IMR-90 (cell line): Measurements from ENCODE around the gene BMP2K. TPM values are rescaled to one million over a fixed set of nuclear protein-coding genes. Genes with fewer than 3 reads are reported as not detected.

ENCODE experiments used
- ATAC-seq: fragments of 200-7000 bp; cut with Tn5 transposase; 2 replicates; pipeline ENCODE4 v1.9.1; 2020; ENCODE audit warnings: low read depth, mild to moderate bottlenecking, moderate library complexity
- BruUV-seq: library from RNA; stranded (reverse); fragments of 400-500 nt; replicated peaks from 2 replicates; lab custom pipeline; 2021; lab: Mats Ljungman, UMichigan
- CTCF ChIA-PET: fragments of 300-600 bp; formaldehyde crosslinking; extraction: SDS; loops from one replicate; lab custom pipeline; 2021; ENCODE audit warnings: antibody characterized with exemption; lab: Yijun Ruan, JAX
- POLR2A ChIA-PET: fragments of 300-600 bp; sonication (Branson Sonifier 250); formaldehyde crosslinking; loops from one replicate; lab custom pipeline; 2022; ENCODE audit warnings: antibody characterized with exemption; ENCODE audit not compliant: unreplicated experiment; lab: Charles Lee
- DNase-seq: peaks from one replicate; pipeline ENCODE4 v3.0.0; 2013
- H2AFZ ChIP-seq: replicated peaks from 2 replicates; pipeline ENCODE3; 2013; ENCODE audit warnings: low read length, mild to moderate bottlenecking; ENCODE audit not compliant: poor library complexity
- H2AK5ac ChIP-seq: 2 replicates; pipeline ENCODE4 v1.6.1; 2013; ENCODE audit warnings: low read depth, low read length, inconsistent platforms
- H2AK9ac ChIP-seq: replicated peaks from 2 replicates; pipeline ENCODE3; 2013; ENCODE audit warnings: mild to moderate bottlenecking, low read depth, low read length, moderate library complexity; ENCODE audit not compliant: poor library complexity
- H2BK120ac ChIP-seq: 2 replicates; pipeline ENCODE4 v1.6.1; 2013; ENCODE audit warnings: low read depth, low read length, inconsistent platforms
- H2BK15ac ChIP-seq: 3 replicates; pipeline ENCODE4 v1.6.1; 2013; ENCODE audit warnings: low read depth, low read length, inconsistent platforms
- H2BK20ac ChIP-seq: 2 replicates; pipeline ENCODE4 v1.6.1; 2013; ENCODE audit warnings: low read depth, mild to moderate bottlenecking, inconsistent platforms, low read length, moderate library complexity
- H2BK5ac ChIP-seq: 2 replicates; pipeline ENCODE4 v1.6.1; 2013; ENCODE audit warnings: mild to moderate bottlenecking, low read depth, low read length, inconsistent platforms; ENCODE audit not compliant: poor library complexity, severe bottlenecking
- H3K14ac ChIP-seq: replicated peaks from 2 replicates; pipeline ENCODE4 v1.6.1; 2013; ENCODE audit warnings: low read depth, low read length, inconsistent platforms
- H3K18ac ChIP-seq: 2 replicates; pipeline ENCODE4 v1.6.1; 2013; ENCODE audit warnings: low read depth, low read length, control low read depth
- H3K23ac ChIP-seq: 2 replicates; pipeline ENCODE4 v1.6.1; 2013; ENCODE audit warnings: low read depth, low read length, inconsistent platforms
- H3K27ac ChIP-seq: 2 replicates; pipeline ENCODE4 v1.5.1; 2013; ENCODE audit warnings: mild to moderate bottlenecking, control low read depth, low read length; ENCODE audit not compliant: insufficient read depth
- H3K27me3 ChIP-seq: 2 replicates; pipeline ENCODE4 v1.6.1; 2013; ENCODE audit warnings: low read length; ENCODE audit not compliant: control insufficient read depth, insufficient read depth
- H3K36me3 ChIP-seq: 2 replicates; pipeline ENCODE4 v1.6.1; 2013; ENCODE audit warnings: low read length, mixed read lengths; ENCODE audit not compliant: control insufficient read depth, insufficient read depth
- H3K4ac ChIP-seq: 2 replicates; pipeline ENCODE4 v1.6.1; 2013; ENCODE audit warnings: low read depth, low read length, inconsistent platforms
- H3K4me1 ChIP-seq: 2 replicates; pipeline ENCODE4 v1.6.1; 2013; ENCODE audit warnings: low read length, mixed read lengths; ENCODE audit not compliant: control insufficient read depth, insufficient read depth
- H3K4me2 ChIP-seq: 2 replicates; pipeline ENCODE4 v1.6.1; 2013; ENCODE audit warnings: low read depth, mild to moderate bottlenecking, control low read depth, low read length, moderate library complexity
- H3K4me3 ChIP-seq: 2 replicates; pipeline ENCODE4 v1.5.1; 2013; ENCODE audit warnings: low read depth, mild to moderate bottlenecking, control low read depth, low read length, moderate library complexity; ENCODE audit not compliant: insufficient read depth
- H3K56ac ChIP-seq: 2 replicates; pipeline ENCODE4 v1.6.1; 2013; ENCODE audit warnings: low read length, inconsistent platforms; ENCODE audit not compliant: insufficient read depth; ENCODE audit errors: extremely low read depth
- H3K79me1 ChIP-seq, 2 experiments: 2 replicates each; pipeline ENCODE4 v1.6.1; 2013; ENCODE audit warnings: low read length in 2 of 2, inconsistent platforms in 1 of 2, low read depth in 1 of 2
- H3K9ac ChIP-seq: 2 replicates; pipeline ENCODE4 v1.6.1; 2013; ENCODE audit warnings: low read depth, low read length, control low read depth
- H3K9me1 ChIP-seq: 2 replicates; pipeline ENCODE4 v1.6.1; 2013; ENCODE audit warnings: low read length, inconsistent platforms; ENCODE audit not compliant: insufficient read depth
- H3K9me3 ChIP-seq: 2 replicates; pipeline ENCODE4 v1.6.1; 2013; ENCODE audit warnings: low read length; ENCODE audit not compliant: control insufficient read depth, insufficient read depth
- H4K20me1 ChIP-seq: 2 replicates; pipeline ENCODE4 v1.6.1; 2013; ENCODE audit warnings: low read length, inconsistent platforms; ENCODE audit not compliant: insufficient read depth
- H4K5ac ChIP-seq: 2 replicates; pipeline ENCODE4 v1.6.1; 2013; ENCODE audit warnings: mild to moderate bottlenecking, low read depth, low read length, control low read depth
- H4K8ac ChIP-seq, 2 experiments: 2 replicates each; pipeline ENCODE4 v1.6.1; 2013; ENCODE audit warnings: low read depth in 2 of 2, low read length in 2 of 2, control low read depth in 1 of 2, inconsistent platforms in 1 of 2
- H4K91ac ChIP-seq: 2 replicates; pipeline ENCODE4 v1.6.1; 2013; ENCODE audit warnings: low read depth, low read length, inconsistent platforms; ENCODE audit not compliant: insufficient read depth
- BHLHE40 ChIP-seq: fragments of 150-350 bp; IDR thresholded peaks from 2 replicates; pipeline ENCODE4 v1.6.1; 2016; ENCODE audit warnings: mild to moderate bottlenecking, low read depth, low read length
- CEBPB ChIP-seq: IDR thresholded peaks from 2 replicates; pipeline ENCODE4 v1.6.1; 2012; ENCODE audit warnings: low read depth, low read length, improper control_type of control experiment
- CHD1 ChIP-seq: IDR thresholded peaks from 2 replicates; pipeline ENCODE4 v1.6.1; 2012; ENCODE audit warnings: low read depth, low read length, improper control_type of control experiment
- FOS ChIP-seq: fragments of 150-350 bp; IDR thresholded peaks from 2 replicates; pipeline ENCODE4 v1.6.1; 2016; ENCODE audit warnings: low read depth, low read length
- MAFK ChIP-seq: IDR thresholded peaks from 2 replicates; pipeline ENCODE4 v1.6.1; 2012; ENCODE audit warnings: low read depth, low read length, improper control_type of control experiment
- MAZ ChIP-seq: IDR thresholded peaks from 2 replicates; pipeline ENCODE4 v1.6.1; 2012; ENCODE audit warnings: low read depth, mild to moderate bottlenecking, low read length, improper control_type of control experiment, moderate library complexity, borderline replicate concordance
- MXI1 ChIP-seq: IDR thresholded peaks from 2 replicates; pipeline ENCODE4 v1.6.1; 2012; ENCODE audit warnings: low read depth, mild to moderate bottlenecking, low read length, moderate library complexity, borderline replicate concordance
- NFE2L2 ChIP-seq: fragments of 150-350 bp; IDR thresholded peaks from 2 replicates; pipeline ENCODE4 v1.6.1; 2016; ENCODE audit warnings: low read depth, mild to moderate bottlenecking, low read length
- POLR2A ChIP-seq: IDR thresholded peaks from 2 replicates; pipeline ENCODE4 v1.6.1; 2012; ENCODE audit warnings: mild to moderate bottlenecking, low read depth, low read length
- RAD21 ChIP-seq: IDR thresholded peaks from 2 replicates; pipeline ENCODE4 v1.6.1; 2012; ENCODE audit warnings: low read length, improper control_type of control experiment
- RCOR1 ChIP-seq: IDR thresholded peaks from 2 replicates; pipeline ENCODE4 v1.6.1; 2012; ENCODE audit warnings: mild to moderate bottlenecking, low read length, improper control_type of control experiment; ENCODE audit not compliant: insufficient replicate concordance
- RFX5 ChIP-seq: IDR thresholded peaks from 2 replicates; pipeline ENCODE4 v1.8.0; 2012; ENCODE audit warnings: low read depth, mild to moderate bottlenecking, low read length, moderate library complexity
- SMC3 ChIP-seq: fragments of 150-350 bp; IDR thresholded peaks from 2 replicates; pipeline ENCODE4 v1.6.1; 2016; ENCODE audit warnings: low read depth, mild to moderate bottlenecking, antibody characterized with exemption, low read length, moderate library complexity
- WGBS, 2 experiments: methylation state at CpG; one replicate each; pipeline versions ENCODE4 v1.1.5 to v1.1.7; 2013; ENCODE audit warnings: missing lambda C conversion rate in 2 of 2; ENCODE audit not compliant: insufficient read length in 1 of 2; ENCODE audit errors: extremely low coverage in 2 of 2; 5-methylcytosine and 5-hydroxymethylcytosine counted together
- dilution Hi-C: fragments of 300-500 bp; cut with HindIII; formaldehyde crosslinking; loops from one replicate; pipeline ENCODE4 v1.14.3; 2018; ENCODE audit warnings: low sequenced_read_pairs; ENCODE audit not compliant: unreplicated experiment
- in situ Hi-C: fragments of 300-500 bp; cut with MboI; formaldehyde crosslinking; loops from 3 replicates; pipeline ENCODE4 v1.14.3; 2019; ENCODE audit warnings: low sequenced_read_pairs, inconsistent platforms, mixed read lengths
- intact Hi-C: fragments of 100-400 bp; cut with micrococcal nuclease; formaldehyde crosslinking; loops from 2 replicates; pipeline ENCODE4 v1.10.0; 2022
- polyA plus RNA-seq, 3 experiments: library from polyadenylated mRNA; depleted of rRNA; stranded (reverse); fragments of >200 nt; gene quantifications; 2 replicates each; pipeline ENCODE4 v1.2.3, GENCODE V29; 2012; ENCODE audit warnings: low replicate concordance in 1 of 3
- total RNA-seq: library from RNA; depleted of rRNA; stranded (reverse); fragments of >200 nt; gene quantifications from 2 replicates; pipeline ENCODE4 v1.2.3, GENCODE V29; 2012
- TF ChIP-seq, protein P1 (sequence below): fragments of 150-350 bp; IDR thresholded peaks from 2 replicates; pipeline ENCODE4 v1.6.1; 2017; ENCODE audit warnings: mild to moderate bottlenecking, antibody characterized with exemption, low read length, low read depth
- TF ChIP-seq, protein P2 (sequence below): conservative IDR thresholded peaks from 2 replicates; pipeline ENCODE4 v1.5.1; 2012; ENCODE audit warnings: mild to moderate bottlenecking, low read depth, low read length, improper control_type of control experiment
- TF ChIP-seq, protein P3 (sequence below): fragments of 150-350 bp; IDR thresholded peaks from 2 replicates; pipeline ENCODE4 v1.6.1; 2016; ENCODE audit warnings: low read depth, mild to moderate bottlenecking, low read length, moderate library complexity, borderline replicate concordance

BMP2K gene
- total and polyA plus RNA-seq, 2 of the 4 experiments (the other 2 are of a cell fraction), result 15.8 to 46.1 TPM

DNA sequence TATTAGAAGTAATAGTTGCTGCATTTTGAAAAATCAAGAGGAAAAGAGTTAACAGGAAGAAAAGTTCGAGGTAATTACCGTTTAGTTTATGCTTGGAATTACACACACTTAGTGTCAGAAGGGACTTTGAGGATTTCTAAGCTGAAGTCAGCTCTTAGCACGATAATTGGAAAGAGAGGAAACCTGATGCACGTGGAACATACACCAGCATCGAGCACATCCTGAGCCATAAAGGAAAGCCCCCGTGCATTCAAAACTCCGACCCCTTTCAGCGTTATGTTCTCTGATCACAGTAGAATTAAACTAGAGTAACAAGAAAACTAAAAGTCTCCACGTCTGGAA is 163.5 kb downstream of the BMP2K start:
- no peak overlapping the region for H2BK120ac ChIP-seq
- no peak overlapping the region for H4K91ac ChIP-seq
- H2AK5ac ChIP-seq, result no peak overlapping the region
- no peak overlapping the region for H4K5ac ChIP-seq
- H3K9ac ChIP-seq, result peak overlapping the region; percentile 62
- H3K9me3 ChIP-seq, result no peaks in the 10 kb centered on the region
- H2BK5ac ChIP-seq, result no peak overlapping the region
- H3K18ac ChIP-seq, result no peak overlapping the region
- in situ Hi-C loops (loop anchor here (10.0 to 25.0 kb wide), 2 partner anchors 1255 to 1398 kb away; partner anchors contain the start of genes CFAP299 and PRDM8), intact Hi-C loops (loop anchor here (10.0 kb wide), 1 partner anchor 975 kb away; no protein-coding TSS in a partner anchor), dilution Hi-C loops (no loop called here)
- peaks cover 3% of the 10 kb centered on the region for H3K9me1 ChIP-seq
- H3K27ac ChIP-seq, result no peak overlapping the region
- peak overlapping the region; percentile 87; the same call in 1 of the 2 replicates for H3K14ac ChIP-seq
- H3K27me3 ChIP-seq, result peaks cover 11% of the 10 kb centered on the region
- peak overlapping the region; percentile 91; the same call in 1 of the 2 replicates for H3K23ac ChIP-seq
- no TSS peak for BruUV-seq
- H3K4ac ChIP-seq, result no peak overlapping the region
- peak overlapping the region; percentile 82 to 86; a peak in 3 of 4 replicates for H4K8ac ChIP-seq
- no peaks in the 10 kb centered on the region for H3K36me3 ChIP-seq
- TF ChIP-seq, protein P1, sequence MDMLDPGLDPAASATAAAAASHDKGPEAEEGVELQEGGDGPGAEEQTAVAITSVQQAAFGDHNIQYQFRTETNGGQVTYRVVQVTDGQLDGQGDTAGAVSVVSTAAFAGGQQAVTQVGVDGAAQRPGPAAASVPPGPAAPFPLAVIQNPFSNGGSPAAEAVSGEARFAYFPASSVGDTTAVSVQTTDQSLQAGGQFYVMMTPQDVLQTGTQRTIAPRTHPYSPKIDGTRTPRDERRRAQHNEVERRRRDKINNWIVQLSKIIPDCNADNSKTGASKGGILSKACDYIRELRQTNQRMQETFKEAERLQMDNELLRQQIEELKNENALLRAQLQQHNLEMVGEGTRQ, result no peak
- no peak for TF ChIP-seq MXI1
- TF ChIP-seq FOS, result no peak
- no peak for TF ChIP-seq CHD1
- TF ChIP-seq RFX5, result no peak
- TF ChIP-seq NFE2L2, result no peak
- TF ChIP-seq MAZ, result no peak
- no peak for TF ChIP-seq SMC3
- no peak for TF ChIP-seq RCOR1
- TF ChIP-seq POLR2A, result no peak
- no peak for TF ChIP-seq CEBPB
- TF ChIP-seq RAD21, result no peak
- TF ChIP-seq MAFK, result no peak
- no peak for TF ChIP-seq BHLHE40
- TF ChIP-seq, protein P2, sequence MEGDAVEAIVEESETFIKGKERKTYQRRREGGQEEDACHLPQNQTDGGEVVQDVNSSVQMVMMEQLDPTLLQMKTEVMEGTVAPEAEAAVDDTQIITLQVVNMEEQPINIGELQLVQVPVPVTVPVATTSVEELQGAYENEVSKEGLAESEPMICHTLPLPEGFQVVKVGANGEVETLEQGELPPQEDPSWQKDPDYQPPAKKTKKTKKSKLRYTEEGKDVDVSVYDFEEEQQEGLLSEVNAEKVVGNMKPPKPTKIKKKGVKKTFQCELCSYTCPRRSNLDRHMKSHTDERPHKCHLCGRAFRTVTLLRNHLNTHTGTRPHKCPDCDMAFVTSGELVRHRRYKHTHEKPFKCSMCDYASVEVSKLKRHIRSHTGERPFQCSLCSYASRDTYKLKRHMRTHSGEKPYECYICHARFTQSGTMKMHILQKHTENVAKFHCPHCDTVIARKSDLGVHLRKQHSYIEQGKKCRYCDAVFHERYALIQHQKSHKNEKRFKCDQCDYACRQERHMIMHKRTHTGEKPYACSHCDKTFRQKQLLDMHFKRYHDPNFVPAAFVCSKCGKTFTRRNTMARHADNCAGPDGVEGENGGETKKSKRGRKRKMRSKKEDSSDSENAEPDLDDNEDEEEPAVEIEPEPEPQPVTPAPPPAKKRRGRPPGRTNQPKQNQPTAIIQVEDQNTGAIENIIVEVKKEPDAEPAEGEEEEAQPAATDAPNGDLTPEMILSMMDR, result no peak
- TF ChIP-seq, protein P3, sequence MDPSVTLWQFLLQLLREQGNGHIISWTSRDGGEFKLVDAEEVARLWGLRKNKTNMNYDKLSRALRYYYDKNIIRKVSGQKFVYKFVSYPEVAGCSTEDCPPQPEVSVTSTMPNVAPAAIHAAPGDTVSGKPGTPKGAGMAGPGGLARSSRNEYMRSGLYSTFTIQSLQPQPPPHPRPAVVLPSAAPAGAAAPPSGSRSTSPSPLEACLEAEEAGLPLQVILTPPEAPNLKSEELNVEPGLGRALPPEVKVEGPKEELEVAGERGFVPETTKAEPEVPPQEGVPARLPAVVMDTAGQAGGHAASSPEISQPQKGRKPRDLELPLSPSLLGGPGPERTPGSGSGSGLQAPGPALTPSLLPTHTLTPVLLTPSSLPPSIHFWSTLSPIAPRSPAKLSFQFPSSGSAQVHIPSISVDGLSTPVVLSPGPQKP, result no peak
- no peak overlapping the region for H2BK15ac ChIP-seq
- H2AK9ac ChIP-seq, result no peak overlapping the region
- H2BK20ac ChIP-seq, result no peak overlapping the region
- WGBS, 2 experiments, result no CpG with 5 or more reads among the region's 9 CpGs
- POLR2A ChIA-PET, result no interaction called here
- DNase-seq (peak; percentile 12), ATAC-seq (peak; percentile 15)
- peaks cover 2% of the 10 kb centered on the region; the same call in 1 of the 2 replicates for H3K4me1 ChIP-seq
- H2AFZ ChIP-seq, result peak overlapping the region; percentile 81
- H3K56ac ChIP-seq, result no peak overlapping the region; the same call in 1 of the 2 replicates
- peak overlapping the region; percentile 100 for H3K4me3 ChIP-seq
- no peaks in the 10 kb centered on the region; the same call in 1 of the 2 replicates for H4K20me1 ChIP-seq
- H3K79me1 ChIP-seq, result peaks cover 17 to 19% of the 10 kb centered on the region in 2 experiments
- peak overlapping the region; percentile 86 for H3K4me2 ChIP-seq
- CTCF ChIA-PET, result interaction anchor here (0.6 to 1.0 kb wide), 2 partner anchors 13 to 717 kb away, joined by 3 to 7 read pairs; no protein-coding TSS in a partner anchor
